IMR-90 (cell line): ENCODE measurements around the gene CCL2. TPM values are rescaled to one million over a fixed set of nuclear protein-coding genes. Genes with fewer than 3 reads are reported as not detected.

Experiments
- ATAC-seq: fragments of 200-7000 bp; cut with Tn5 transposase; 2 replicates; pipeline ENCODE4 v1.9.1; 2020; ENCODE audit warnings: low read depth, mild to moderate bottlenecking, moderate library complexity
- BruUV-seq: library from RNA; stranded (reverse); fragments of 400-500 nt; replicated peaks from 2 replicates; lab custom pipeline; 2021; lab: Mats Ljungman, UMichigan
- CTCF ChIA-PET: fragments of 300-600 bp; formaldehyde crosslinking; extraction: SDS; loops from one replicate; lab custom pipeline; 2021; ENCODE audit warnings: antibody characterized with exemption; lab: Yijun Ruan, JAX
- POLR2A ChIA-PET: fragments of 300-600 bp; sonication (Branson Sonifier 250); formaldehyde crosslinking; loops from one replicate; lab custom pipeline; 2022; ENCODE audit warnings: antibody characterized with exemption; ENCODE audit not compliant: unreplicated experiment; lab: Charles Lee
- DNase-seq: peaks from one replicate; pipeline ENCODE4 v3.0.0; 2013
- H2AFZ ChIP-seq: replicated peaks from 2 replicates; pipeline ENCODE3; 2013; ENCODE audit warnings: low read length, mild to moderate bottlenecking; ENCODE audit not compliant: poor library complexity
- H2AK5ac ChIP-seq: 2 replicates; pipeline ENCODE4 v1.6.1; 2013; ENCODE audit warnings: low read depth, low read length, inconsistent platforms
- H2AK9ac ChIP-seq: replicated peaks from 2 replicates; pipeline ENCODE3; 2013; ENCODE audit warnings: mild to moderate bottlenecking, low read depth, low read length, moderate library complexity; ENCODE audit not compliant: poor library complexity
- H2BK120ac ChIP-seq: 2 replicates; pipeline ENCODE4 v1.6.1; 2013; ENCODE audit warnings: low read depth, low read length, inconsistent platforms
- H2BK15ac ChIP-seq: 3 replicates; pipeline ENCODE4 v1.6.1; 2013; ENCODE audit warnings: low read depth, low read length, inconsistent platforms
- H2BK20ac ChIP-seq: 2 replicates; pipeline ENCODE4 v1.6.1; 2013; ENCODE audit warnings: low read depth, mild to moderate bottlenecking, inconsistent platforms, low read length, moderate library complexity
- H2BK5ac ChIP-seq: 2 replicates; pipeline ENCODE4 v1.6.1; 2013; ENCODE audit warnings: mild to moderate bottlenecking, low read depth, low read length, inconsistent platforms; ENCODE audit not compliant: poor library complexity, severe bottlenecking
- H3K14ac ChIP-seq: replicated peaks from 2 replicates; pipeline ENCODE4 v1.6.1; 2013; ENCODE audit warnings: low read depth, low read length, inconsistent platforms
- H3K18ac ChIP-seq: 2 replicates; pipeline ENCODE4 v1.6.1; 2013; ENCODE audit warnings: low read depth, low read length, control low read depth
- H3K23ac ChIP-seq: 2 replicates; pipeline ENCODE4 v1.6.1; 2013; ENCODE audit warnings: low read depth, low read length, inconsistent platforms
- H3K27ac ChIP-seq: 2 replicates; pipeline ENCODE4 v1.5.1; 2013; ENCODE audit warnings: mild to moderate bottlenecking, control low read depth, low read length; ENCODE audit not compliant: insufficient read depth
- H3K27me3 ChIP-seq: 2 replicates; pipeline ENCODE4 v1.6.1; 2013; ENCODE audit warnings: low read length; ENCODE audit not compliant: control insufficient read depth, insufficient read depth
- H3K36me3 ChIP-seq: 2 replicates; pipeline ENCODE4 v1.6.1; 2013; ENCODE audit warnings: low read length, mixed read lengths; ENCODE audit not compliant: control insufficient read depth, insufficient read depth
- H3K4ac ChIP-seq: 2 replicates; pipeline ENCODE4 v1.6.1; 2013; ENCODE audit warnings: low read depth, low read length, inconsistent platforms
- H3K4me1 ChIP-seq: 2 replicates; pipeline ENCODE4 v1.6.1; 2013; ENCODE audit warnings: low read length, mixed read lengths; ENCODE audit not compliant: control insufficient read depth, insufficient read depth
- H3K4me2 ChIP-seq: 2 replicates; pipeline ENCODE4 v1.6.1; 2013; ENCODE audit warnings: low read depth, mild to moderate bottlenecking, control low read depth, low read length, moderate library complexity
- H3K4me3 ChIP-seq: 2 replicates; pipeline ENCODE4 v1.5.1; 2013; ENCODE audit warnings: low read depth, mild to moderate bottlenecking, control low read depth, low read length, moderate library complexity; ENCODE audit not compliant: insufficient read depth
- H3K56ac ChIP-seq: 2 replicates; pipeline ENCODE4 v1.6.1; 2013; ENCODE audit warnings: low read length, inconsistent platforms; ENCODE audit not compliant: insufficient read depth; ENCODE audit errors: extremely low read depth
- H3K79me1 ChIP-seq, 2 experiments: 2 replicates each; pipeline ENCODE4 v1.6.1; 2013; ENCODE audit warnings: low read length in 2 of 2, inconsistent platforms in 1 of 2, low read depth in 1 of 2
- H3K9ac ChIP-seq: 2 replicates; pipeline ENCODE4 v1.6.1; 2013; ENCODE audit warnings: low read depth, low read length, control low read depth
- H3K9me1 ChIP-seq: 2 replicates; pipeline ENCODE4 v1.6.1; 2013; ENCODE audit warnings: low read length, inconsistent platforms; ENCODE audit not compliant: insufficient read depth
- H3K9me3 ChIP-seq: 2 replicates; pipeline ENCODE4 v1.6.1; 2013; ENCODE audit warnings: low read length; ENCODE audit not compliant: control insufficient read depth, insufficient read depth
- H4K20me1 ChIP-seq: 2 replicates; pipeline ENCODE4 v1.6.1; 2013; ENCODE audit warnings: low read length, inconsistent platforms; ENCODE audit not compliant: insufficient read depth
- H4K5ac ChIP-seq: 2 replicates; pipeline ENCODE4 v1.6.1; 2013; ENCODE audit warnings: mild to moderate bottlenecking, low read depth, low read length, control low read depth
- H4K8ac ChIP-seq, 2 experiments: 2 replicates each; pipeline ENCODE4 v1.6.1; 2013; ENCODE audit warnings: low read depth in 2 of 2, low read length in 2 of 2, control low read depth in 1 of 2, inconsistent platforms in 1 of 2
- H4K91ac ChIP-seq: 2 replicates; pipeline ENCODE4 v1.6.1; 2013; ENCODE audit warnings: low read depth, low read length, inconsistent platforms; ENCODE audit not compliant: insufficient read depth
- CTCF ChIP-seq: conservative IDR thresholded peaks from 2 replicates; pipeline ENCODE4 v1.5.1; 2012; ENCODE audit warnings: mild to moderate bottlenecking, low read depth, low read length, improper control_type of control experiment
- SMC3 ChIP-seq: fragments of 150-350 bp; IDR thresholded peaks from 2 replicates; pipeline ENCODE4 v1.6.1; 2016; ENCODE audit warnings: low read depth, mild to moderate bottlenecking, antibody characterized with exemption, low read length, moderate library complexity
- WGBS, 2 experiments: methylation state at CpG; one replicate each; pipeline versions ENCODE4 v1.1.5 to v1.1.7; 2013; ENCODE audit warnings: missing lambda C conversion rate in 2 of 2; ENCODE audit not compliant: insufficient read length in 1 of 2; ENCODE audit errors: extremely low coverage in 2 of 2; 5-methylcytosine and 5-hydroxymethylcytosine counted together
- dilution Hi-C: fragments of 300-500 bp; cut with HindIII; formaldehyde crosslinking; loops from one replicate; pipeline ENCODE4 v1.14.3; 2018; ENCODE audit warnings: low sequenced_read_pairs; ENCODE audit not compliant: unreplicated experiment
- in situ Hi-C: fragments of 300-500 bp; cut with MboI; formaldehyde crosslinking; loops from 3 replicates; pipeline ENCODE4 v1.14.3; 2019; ENCODE audit warnings: low sequenced_read_pairs, inconsistent platforms, mixed read lengths
- intact Hi-C: fragments of 100-400 bp; cut with micrococcal nuclease; formaldehyde crosslinking; loops from 2 replicates; pipeline ENCODE4 v1.10.0; 2022
- polyA plus RNA-seq, 3 experiments: library from polyadenylated mRNA; depleted of rRNA; stranded (reverse); fragments of >200 nt; gene quantifications; 2 replicates each; pipeline ENCODE4 v1.2.3, GENCODE V29; 2012; ENCODE audit warnings: low replicate concordance in 1 of 3
- total RNA-seq: library from RNA; depleted of rRNA; stranded (reverse); fragments of >200 nt; gene quantifications from 2 replicates; pipeline ENCODE4 v1.2.3, GENCODE V29; 2012

The CCL2 gene
- total and polyA plus RNA-seq, 2 of the 4 experiments (the other 2 are of a cell fraction): 103 to 206 TPM

DNA sequence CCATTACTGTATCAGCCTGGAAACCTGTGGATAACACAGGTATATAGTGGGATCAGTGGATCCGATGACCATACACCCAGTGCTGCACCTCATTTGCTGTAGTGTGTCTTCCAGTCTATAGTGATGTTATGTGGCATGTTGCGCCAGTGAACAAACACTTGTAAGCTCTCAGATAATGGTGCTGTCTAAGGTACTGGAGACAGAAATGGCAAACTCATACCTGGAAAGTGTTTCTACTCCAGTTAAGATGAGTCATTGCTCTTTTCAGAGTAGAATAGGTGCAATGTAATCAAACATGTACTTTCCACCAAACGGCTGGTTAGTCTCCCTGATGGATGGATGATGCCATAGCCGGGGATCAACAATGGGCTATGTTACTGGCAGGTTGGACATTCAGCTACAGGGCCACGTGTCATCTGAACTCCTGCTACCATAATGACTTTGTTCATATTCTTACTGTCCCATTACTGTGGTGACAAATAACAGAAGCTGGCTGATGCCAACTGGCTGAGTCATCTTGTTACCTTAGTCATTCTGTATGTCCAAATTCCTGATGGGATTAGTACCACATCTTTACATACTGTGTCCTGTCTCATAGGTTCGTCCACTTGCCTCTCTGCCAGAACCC, 36.8 kb downstream of the CCL2 start:
- dilution Hi-C loops: no loop called here
- CTCF ChIA-PET: no interaction called here
- H3K23ac ChIP-seq: no peak overlapping the region
- H3K27me3 ChIP-seq: no peaks in the 10 kb centered on the region; the same call in none of the 2 replicates
- H3K9ac ChIP-seq: no peak overlapping the region
- no peaks in the 10 kb centered on the region for H3K36me3 ChIP-seq
- DNase-seq: no peak
- H3K56ac ChIP-seq: no peak overlapping the region
- H4K20me1 ChIP-seq: no peaks in the 10 kb centered on the region
- no peak overlapping the region for H3K4me2 ChIP-seq
- no peak overlapping the region for H3K4me3 ChIP-seq
- TF ChIP-seq SMC3 (no peak), CTCF (no peak)
- H2BK5ac ChIP-seq: no peak overlapping the region
- no peak overlapping the region for H3K14ac ChIP-seq
- no peak for ATAC-seq
- no peaks in the 10 kb centered on the region for H3K9me1 ChIP-seq
- H4K5ac ChIP-seq: no peak overlapping the region
- WGBS, 2 experiments: 90% methylated on average over 2 of the region's 6 CpGs; no CpG with 5 or more reads in 1 of the 2 experiments
- H4K8ac ChIP-seq: no peak overlapping the region
- H3K4me1 ChIP-seq: no peaks in the 10 kb centered on the region; the same call in 1 of the 2 replicates
- H2AFZ ChIP-seq: no peak overlapping the region
- no peak overlapping the region for H2AK5ac ChIP-seq
- no peak overlapping the region for H3K18ac ChIP-seq
- intact Hi-C loops: no loop called here
- H2BK20ac ChIP-seq: no peak overlapping the region
- no peak overlapping the region for H2BK15ac ChIP-seq
- no peak overlapping the region for H3K4ac ChIP-seq
- in situ Hi-C loops: no loop called here
- no peak overlapping the region for H3K27ac ChIP-seq
- POLR2A ChIA-PET: no interaction called here
- no peaks in the 10 kb centered on the region for H3K9me3 ChIP-seq
- no TSS peak for BruUV-seq
- H3K79me1 ChIP-seq: no peaks in the 10 kb centered on the region
- no peak overlapping the region for H2BK120ac ChIP-seq
- H2AK9ac ChIP-seq: no peak overlapping the region
- H4K91ac ChIP-seq: no peak overlapping the region
